HL-60 (cell line): Measurements from ENCODE around the gene DTWD1.

ENCODE experiments used
- GABPA ChIP-seq: IDR thresholded peaks from 2 replicates; pipeline ENCODE4 v1.6.1; 2012; ENCODE audit warnings: low read depth
- POLR2AphosphoS5 ChIP-seq: IDR thresholded peaks from 2 replicates; pipeline ENCODE4 v1.6.1; 2012; ENCODE audit warnings: low read depth
- TF ChIP-seq, protein P1 (sequence below): IDR thresholded peaks from one replicate; pipeline ENCODE4 v1.5.1; 2011; ENCODE audit warnings: low read length, control low read depth, inconsistent platforms; ENCODE audit not compliant: insufficient read depth
- TF ChIP-seq, protein P2 (sequence below): IDR thresholded peaks from 2 replicates; pipeline ENCODE4 v1.6.1; 2012; ENCODE audit warnings: low read depth; ENCODE audit not compliant: insufficient replicate concordance

DNA sequence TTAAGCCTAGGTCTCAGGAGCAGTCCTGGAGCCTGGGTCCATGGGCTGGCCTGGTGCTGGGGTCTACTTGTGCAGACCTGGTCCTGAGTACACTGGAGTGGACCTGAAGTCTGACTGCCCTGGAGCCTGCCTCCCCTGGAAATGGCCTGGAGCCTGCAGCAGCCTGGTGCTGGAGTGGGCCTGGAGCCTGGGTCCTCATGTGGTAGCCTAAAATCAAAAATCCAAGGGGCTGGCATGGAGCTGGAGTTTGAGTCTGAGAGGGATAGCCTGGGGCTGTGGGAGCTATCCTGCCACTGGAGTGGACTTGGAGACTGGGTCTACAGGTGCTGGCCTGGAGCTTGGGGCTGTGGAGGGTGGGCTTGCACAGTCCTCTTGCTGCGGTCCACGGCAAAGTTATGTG is 15.3 kb upstream of the DTWD1 start:
- TF ChIP-seq, protein P1, sequence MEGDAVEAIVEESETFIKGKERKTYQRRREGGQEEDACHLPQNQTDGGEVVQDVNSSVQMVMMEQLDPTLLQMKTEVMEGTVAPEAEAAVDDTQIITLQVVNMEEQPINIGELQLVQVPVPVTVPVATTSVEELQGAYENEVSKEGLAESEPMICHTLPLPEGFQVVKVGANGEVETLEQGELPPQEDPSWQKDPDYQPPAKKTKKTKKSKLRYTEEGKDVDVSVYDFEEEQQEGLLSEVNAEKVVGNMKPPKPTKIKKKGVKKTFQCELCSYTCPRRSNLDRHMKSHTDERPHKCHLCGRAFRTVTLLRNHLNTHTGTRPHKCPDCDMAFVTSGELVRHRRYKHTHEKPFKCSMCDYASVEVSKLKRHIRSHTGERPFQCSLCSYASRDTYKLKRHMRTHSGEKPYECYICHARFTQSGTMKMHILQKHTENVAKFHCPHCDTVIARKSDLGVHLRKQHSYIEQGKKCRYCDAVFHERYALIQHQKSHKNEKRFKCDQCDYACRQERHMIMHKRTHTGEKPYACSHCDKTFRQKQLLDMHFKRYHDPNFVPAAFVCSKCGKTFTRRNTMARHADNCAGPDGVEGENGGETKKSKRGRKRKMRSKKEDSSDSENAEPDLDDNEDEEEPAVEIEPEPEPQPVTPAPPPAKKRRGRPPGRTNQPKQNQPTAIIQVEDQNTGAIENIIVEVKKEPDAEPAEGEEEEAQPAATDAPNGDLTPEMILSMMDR, result no peak
- TF ChIP-seq, protein P2, sequence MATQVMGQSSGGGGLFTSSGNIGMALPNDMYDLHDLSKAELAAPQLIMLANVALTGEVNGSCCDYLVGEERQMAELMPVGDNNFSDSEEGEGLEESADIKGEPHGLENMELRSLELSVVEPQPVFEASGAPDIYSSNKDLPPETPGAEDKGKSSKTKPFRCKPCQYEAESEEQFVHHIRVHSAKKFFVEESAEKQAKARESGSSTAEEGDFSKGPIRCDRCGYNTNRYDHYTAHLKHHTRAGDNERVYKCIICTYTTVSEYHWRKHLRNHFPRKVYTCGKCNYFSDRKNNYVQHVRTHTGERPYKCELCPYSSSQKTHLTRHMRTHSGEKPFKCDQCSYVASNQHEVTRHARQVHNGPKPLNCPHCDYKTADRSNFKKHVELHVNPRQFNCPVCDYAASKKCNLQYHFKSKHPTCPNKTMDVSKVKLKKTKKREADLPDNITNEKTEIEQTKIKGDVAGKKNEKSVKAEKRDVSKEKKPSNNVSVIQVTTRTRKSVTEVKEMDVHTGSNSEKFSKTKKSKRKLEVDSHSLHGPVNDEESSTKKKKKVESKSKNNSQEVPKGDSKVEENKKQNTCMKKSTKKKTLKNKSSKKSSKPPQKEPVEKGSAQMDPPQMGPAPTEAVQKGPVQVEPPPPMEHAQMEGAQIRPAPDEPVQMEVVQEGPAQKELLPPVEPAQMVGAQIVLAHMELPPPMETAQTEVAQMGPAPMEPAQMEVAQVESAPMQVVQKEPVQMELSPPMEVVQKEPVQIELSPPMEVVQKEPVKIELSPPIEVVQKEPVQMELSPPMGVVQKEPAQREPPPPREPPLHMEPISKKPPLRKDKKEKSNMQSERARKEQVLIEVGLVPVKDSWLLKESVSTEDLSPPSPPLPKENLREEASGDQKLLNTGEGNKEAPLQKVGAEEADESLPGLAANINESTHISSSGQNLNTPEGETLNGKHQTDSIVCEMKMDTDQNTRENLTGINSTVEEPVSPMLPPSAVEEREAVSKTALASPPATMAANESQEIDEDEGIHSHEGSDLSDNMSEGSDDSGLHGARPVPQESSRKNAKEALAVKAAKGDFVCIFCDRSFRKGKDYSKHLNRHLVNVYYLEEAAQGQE, result no peak
- no peak for TF ChIP-seq POLR2AphosphoS5
- no peak for TF ChIP-seq GABPA
